NCI-H2081 treated with DMSO at 0.1 percent for 48 hours (cell line): ENCODE data around the gene WDR5.

Experiments used
- DNase-seq: peaks from one replicate; lab custom pipeline; 2025; lab: John Stamatoyannopoulos, UW

Gene WDR5

GRCh38 chr9:134174526-134175290 is 38.8 kb downstream of the WDR5 start:
- no peak for DNase-seq

- DNase-seq, result no peak
Measured at GRCh38 chr9:134175291-134175807, 39.5 kb downstream of the WDR5 start.

- no peak for DNase-seq
Measured at GRCh38 chr9:134175808-134176598, 40.1 kb downstream of the WDR5 start.

GRCh38 chr9:134176599-134176968 is 40.7 kb downstream of the WDR5 start:
- no peak for DNase-seq

- no peak for DNase-seq
Measured at GRCh38 chr9:134177186-134177585, 41.3 kb downstream of the WDR5 start.

GRCh38 chr9:134177624-134178393 is 41.9 kb downstream of the WDR5 start:
- no peak for DNase-seq

- no peak for DNase-seq
Measured at GRCh38 chr9:134178394-134178767, 42.5 kb downstream of the WDR5 start.

GRCh38 chr9:134178768-134179551 is 43.1 kb downstream of the WDR5 start:
- DNase-seq, result no peak

GRCh38 chr9:134179595-134179917 is 43.7 kb downstream of the WDR5 start:
- DNase-seq, result no peak

- DNase-seq, result no peak
Measured at GRCh38 chr9:134179918-134180785, 44.3 kb downstream of the WDR5 start.

GRCh38 chr9:134180786-134181647 is 45.1 kb downstream of the WDR5 start:
- no peak for DNase-seq

GRCh38 chr9:134181648-134182034 is 45.8 kb downstream of the WDR5 start:
- DNase-seq, result no peak

- no peak for DNase-seq
Measured at GRCh38 chr9:134182554-134183085, 46.7 kb downstream of the WDR5 start.

GRCh38 chr9:134185536-134186011 is 49.7 kb downstream of the WDR5 start:
- DNase-seq, result no peak

GRCh38 chr9:134186471-134187109 is 50.7 kb downstream of the WDR5 start:
- no peak for DNase-seq

- no peak for DNase-seq
Measured at GRCh38 chr9:134187110-134187531, 51.2 kb downstream of the WDR5 start.

- no peak for DNase-seq
Measured at GRCh38 chr9:134187891-134188385, 52.1 kb downstream of the WDR5 start.

- no peak for DNase-seq
Measured at GRCh38 chr9:134188386-134189144, 52.7 kb downstream of the WDR5 start.
